Vagina (tissue), 2 donors: ENCODE measurements around the gene ADIRF. TPM values are rescaled to one million over a fixed set of nuclear protein-coding genes. Genes with fewer than 3 reads are reported as not detected.
A peak's percentile ranks its signal among the peaks of the same experiment; 100 is the strongest.

Experiments used
- DNase-seq, 2 donors: peaks; one replicate each; pipeline ENCODE4 v3.0.0-alpha.2; 2017; ENCODE audit errors: extremely low spot score in 2 of 2
- H3K27ac ChIP-seq: fragments of 200-600 bp; sonication (generic); one replicate; pipeline ENCODE4 v1.5.1; 2019
- H3K27me3 ChIP-seq: fragments of 200-600 bp; sonication (generic); one replicate; pipeline ENCODE4 v1.5.1; 2019
- H3K36me3 ChIP-seq, 2 donors: fragments of 200-600 bp; sonication (generic); one replicate each; pipeline ENCODE4 v1.5.1; 2017 to 2019
- H3K4me1 ChIP-seq: fragments of 200-600 bp; sonication (generic); one replicate; pipeline ENCODE4 v1.5.1; 2019
- H3K4me3 ChIP-seq, 2 donors: fragments of 200-600 bp; sonication (generic); 1 replicate in 1 of 2; 2 replicates in 1 of 2; pipeline ENCODE4 v1.5.1; 2016 to 2019
- H3K9me3 ChIP-seq: fragments of 200-600 bp; sonication (generic); one replicate; pipeline ENCODE4 v1.5.1; 2019
- CTCF ChIP-seq, 3 experiments: fragments of 450-650 bp in 2 of 3; fragments of 200-600 bp in 1 of 3; sonication (generic) in 1 of 3; IDR thresholded peaks; one replicate each; pipeline ENCODE4 v1.5.1; 2017 to 2019; ENCODE audit warnings: antibody characterized with exemption in 3 of 3, mild to moderate bottlenecking in 2 of 3, moderate library complexity in 2 of 3
- POLR2A ChIP-seq, 2 donors: fragments of 450-650 bp; IDR thresholded peaks; one replicate each; pipeline ENCODE4 v1.6.1; 2017; ENCODE audit warnings: antibody characterized with exemption in 2 of 2, mild to moderate bottlenecking in 2 of 2, moderate library complexity in 2 of 2
- POLR2AphosphoS5 ChIP-seq, 2 donors: sonication (generic); formaldehyde crosslinking; IDR thresholded peaks; one replicate each; pipeline ENCODE4 v1.9.0; 2017; ENCODE audit warnings: antibody characterized with exemption in 2 of 2, mild to moderate bottlenecking in 2 of 2, low read depth in 1 of 2; ENCODE audit not compliant: insufficient read depth in 1 of 2
- intact Hi-C: fragments of 100-400 bp; cut with DNase I; formaldehyde crosslinking; loops from one replicate; pipeline ENCODE4 v1.15.1; 2023
- total RNA-seq: library from RNA; depleted of rRNA; stranded (reverse); fragments of >200 nt; gene quantifications from one replicate; pipeline ENCODE4 v1.2.3, GENCODE V29; 2016

Gene ADIRF
- total RNA-seq, 1 donor from 2014 or later = 374 TPM

GRCh38 chr10:86962136-86962980 is 5.9 kb upstream of the ADIRF start:
- peak in 1 of 2 donors; percentile 75 for DNase-seq
- Histone ChIP-seq H3K9me3 (no peaks in the 10 kb centered on the region), H3K4me3 (no peak overlapping the region), H3K27ac (no peak overlapping the region), H3K36me3 (no peaks in the 10 kb centered on the region), H3K27me3 (no peaks in the 10 kb centered on the region), H3K4me1 (peaks cover 69% of the 10 kb centered on the region)
- intact Hi-C loops = no loop called here
- no peak for TF ChIP-seq CTCF (IDR thresholded peaks at IDR 0.05)
- TF ChIP-seq POLR2AphosphoS5 (IDR thresholded peaks at IDR 0.05; ENCODE audit: insufficient read depth in 1 of 2, low read depth in 1 of 2) = no peak
- TF ChIP-seq POLR2A (IDR thresholded peaks at IDR 0.05) = no peak

DNA sequence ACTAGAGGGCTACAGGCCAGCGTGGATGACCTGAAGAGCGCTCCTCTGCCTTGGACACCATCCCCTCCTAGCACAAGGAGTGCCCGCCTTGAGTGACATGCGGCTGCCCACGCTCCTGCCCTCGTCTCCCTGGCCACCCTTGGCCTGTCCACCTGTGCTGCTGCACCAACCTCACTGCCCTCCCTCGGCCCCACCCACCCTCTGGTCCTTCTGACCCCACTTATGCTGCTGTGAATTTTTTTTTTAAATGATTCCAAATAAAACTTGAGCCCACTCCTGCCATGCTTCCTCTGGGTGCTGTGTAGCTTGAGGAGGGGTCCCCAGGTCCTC is 5.3 kb upstream of the ADIRF start:
- Histone ChIP-seq H3K27ac (no peak overlapping the region), H3K4me3 (no peak overlapping the region), H3K9me3 (no peaks in the 10 kb centered on the region), H3K36me3 (no peaks in the 10 kb centered on the region), H3K4me1 (peaks cover 69% of the 10 kb centered on the region), H3K27me3 (no peaks in the 10 kb centered on the region)
- no peak for TF ChIP-seq POLR2AphosphoS5 (IDR thresholded peaks at IDR 0.05; ENCODE audit: insufficient read depth in 1 of 2, low read depth in 1 of 2)
- TF ChIP-seq CTCF (IDR thresholded peaks at IDR 0.05) = no peak
- TF ChIP-seq POLR2A (IDR thresholded peaks at IDR 0.05) = no peak
- intact Hi-C loops = no loop called here
- peak in 1 of 2 donors; percentile 84 for DNase-seq

DNA sequence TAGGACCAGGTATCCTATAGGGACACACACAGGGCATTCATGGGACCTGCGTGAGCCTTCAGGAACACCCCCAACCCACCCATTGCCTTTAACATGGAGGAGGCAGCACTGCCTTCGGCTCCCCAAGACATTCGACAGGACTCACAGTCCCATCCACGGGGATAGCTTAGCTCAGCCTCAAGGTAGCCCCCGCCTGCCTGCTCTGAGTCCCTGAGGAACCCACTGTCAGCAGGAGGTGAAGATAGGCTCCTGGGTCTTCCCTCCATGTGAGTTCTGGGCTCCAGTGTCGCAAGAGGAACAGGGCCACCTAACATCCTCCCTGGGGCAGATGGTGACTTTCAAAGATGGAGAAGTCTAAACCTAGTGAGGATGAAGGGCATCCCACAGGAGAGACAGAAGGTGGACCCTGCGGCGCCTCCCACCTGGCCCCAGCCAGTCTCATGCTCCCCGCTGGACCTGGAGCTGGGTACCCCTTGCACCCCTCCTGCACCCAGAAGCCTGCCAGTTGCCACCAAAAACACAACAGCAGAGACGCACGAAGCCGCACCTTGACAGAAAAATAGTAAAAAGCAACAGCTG is 4.9 kb upstream of the ADIRF start:
- intact Hi-C loops = no loop called here
- peak; percentile 84 to 88 for DNase-seq
- H3K4me3 ChIP-seq = no peak overlapping the region
- no peaks in the 10 kb centered on the region for H3K27me3 ChIP-seq
- no peaks in the 10 kb centered on the region for H3K9me3 ChIP-seq
- H3K27ac ChIP-seq = no peak overlapping the region
- peaks cover 68% of the 10 kb centered on the region for H3K4me1 ChIP-seq
- H3K36me3 ChIP-seq = no peaks in the 10 kb centered on the region
- TF ChIP-seq POLR2AphosphoS5 (IDR thresholded peaks at IDR 0.05; ENCODE audit: insufficient read depth in 1 of 2, low read depth in 1 of 2) (no peak), CTCF (IDR thresholded peaks at IDR 0.05) (no peak), POLR2A (IDR thresholded peaks at IDR 0.05) (no peak)

GRCh38 chr10:86964061-86964846 is 4.0 kb upstream of the ADIRF start:
- Histone ChIP-seq H3K4me1 (peaks cover 65% of the 10 kb centered on the region), H3K36me3 (no peaks in the 10 kb centered on the region), H3K9me3 (no peaks in the 10 kb centered on the region), H3K4me3 (no peak overlapping the region), H3K27ac (peak overlapping the region; percentile 28), H3K27me3 (no peaks in the 10 kb centered on the region)
- TF ChIP-seq POLR2AphosphoS5 (IDR thresholded peaks at IDR 0.05; ENCODE audit: insufficient read depth in 1 of 2, low read depth in 1 of 2) (peak in 1 of 2 donors; percentile 25), CTCF (IDR thresholded peaks at IDR 0.05) (no peak), POLR2A (IDR thresholded peaks at IDR 0.05) (no peak)
- intact Hi-C loops = no loop called here
- peak; percentile 72 to 87 for DNase-seq
